ENCODE measurements around the gene PRICKLE2. TPM values are rescaled to one million over a fixed set of nuclear protein-coding genes. Genes with fewer than 3 reads are reported as not detected.

PRICKLE2 gene
- total and polyA plus RNA-seq, 2 donors (not counting 3 experiments of a cell fraction or from before 2014, with no cell fraction given): 3.0 to 7.1 TPM

DNA sequence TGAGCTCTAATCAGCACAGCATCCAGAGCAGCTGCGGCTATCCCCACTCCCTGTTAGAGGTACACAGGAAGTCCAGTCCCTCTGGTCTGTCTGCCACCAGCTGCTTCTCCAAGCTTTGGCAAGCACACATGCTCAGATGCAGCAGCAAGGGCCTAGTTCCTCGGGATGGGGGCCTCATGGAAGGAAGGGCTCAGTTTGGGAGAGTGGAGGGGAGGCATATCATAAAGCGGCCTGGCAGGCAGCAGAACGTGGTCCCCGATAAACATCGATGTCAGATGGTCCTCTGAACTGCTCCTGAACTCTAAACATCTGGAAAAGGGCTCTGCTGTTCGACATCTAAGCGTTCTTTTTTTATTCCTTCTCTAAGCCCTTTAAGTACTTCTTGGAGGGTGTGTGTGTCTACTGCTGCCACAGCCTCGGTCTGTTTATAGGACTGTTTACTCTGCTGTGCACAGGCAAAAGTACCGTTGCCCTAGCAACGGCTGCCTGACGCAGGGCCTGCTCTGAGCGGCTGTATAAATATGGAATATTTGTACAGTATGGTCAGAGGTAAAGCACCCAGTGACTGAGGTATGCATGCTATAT is 74.6 kb downstream of the PRICKLE2 start:
- no peak overlapping the region for H3K4me2 ChIP-seq (ENCODE audit: insufficient read depth, low read length)
- H4K20me1 ChIP-seq (replicated peaks; ENCODE audit: control insufficient read depth, extremely low read depth, insufficient read depth, low read length): no peaks in the 10 kb centered on the region
- no peaks in the 10 kb centered on the region for H3K27me3 ChIP-seq (ENCODE audit: control insufficient read depth in 2 of 2, insufficient read depth in 2 of 2, low read length in 2 of 2)
- ChIA-PET POLR2A (no interaction called here), CTCF (no interaction called here)
- peaks cover 0 to 15% of the 10 kb centered on the region in 2 experiments for H3K36me3 ChIP-seq (ENCODE audit: control insufficient read depth in 2 of 2, extremely low read depth in 1 of 2, insufficient read depth in 2 of 2, low read length in 2 of 2)
- intact Hi-C loops (cut with micrococcal nuclease) (loop anchor here (1.0 kb wide), 1 partner anchor 37 kb away; no protein-coding TSS in a partner anchor), dilution Hi-C loops (cut with MboI; ENCODE audit: extremely low pct_ligation_motif_present, low sequenced_read_pairs) (no loop called here)
- TF ChIP-seq, protein P1, sequence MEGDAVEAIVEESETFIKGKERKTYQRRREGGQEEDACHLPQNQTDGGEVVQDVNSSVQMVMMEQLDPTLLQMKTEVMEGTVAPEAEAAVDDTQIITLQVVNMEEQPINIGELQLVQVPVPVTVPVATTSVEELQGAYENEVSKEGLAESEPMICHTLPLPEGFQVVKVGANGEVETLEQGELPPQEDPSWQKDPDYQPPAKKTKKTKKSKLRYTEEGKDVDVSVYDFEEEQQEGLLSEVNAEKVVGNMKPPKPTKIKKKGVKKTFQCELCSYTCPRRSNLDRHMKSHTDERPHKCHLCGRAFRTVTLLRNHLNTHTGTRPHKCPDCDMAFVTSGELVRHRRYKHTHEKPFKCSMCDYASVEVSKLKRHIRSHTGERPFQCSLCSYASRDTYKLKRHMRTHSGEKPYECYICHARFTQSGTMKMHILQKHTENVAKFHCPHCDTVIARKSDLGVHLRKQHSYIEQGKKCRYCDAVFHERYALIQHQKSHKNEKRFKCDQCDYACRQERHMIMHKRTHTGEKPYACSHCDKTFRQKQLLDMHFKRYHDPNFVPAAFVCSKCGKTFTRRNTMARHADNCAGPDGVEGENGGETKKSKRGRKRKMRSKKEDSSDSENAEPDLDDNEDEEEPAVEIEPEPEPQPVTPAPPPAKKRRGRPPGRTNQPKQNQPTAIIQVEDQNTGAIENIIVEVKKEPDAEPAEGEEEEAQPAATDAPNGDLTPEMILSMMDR (IDR thresholded peaks at IDR 0.05; ENCODE audit: extremely low read depth in 1 of 2, insufficient read depth in 1 of 2, low read depth in 1 of 2, low read length in 2 of 2): no peak
- TF ChIP-seq, protein P2, sequence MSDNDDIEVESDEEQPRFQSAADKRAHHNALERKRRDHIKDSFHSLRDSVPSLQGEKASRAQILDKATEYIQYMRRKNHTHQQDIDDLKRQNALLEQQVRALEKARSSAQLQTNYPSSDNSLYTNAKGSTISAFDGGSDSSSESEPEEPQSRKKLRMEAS (IDR thresholded peaks at IDR 0.05; ENCODE audit: insufficient read depth, insufficient read length): no peak
- TF ChIP-seq POLR2A (IDR thresholded peaks at IDR 0.05; ENCODE audit: low read depth, low read length) (no peak), JUN (IDR thresholded peaks at IDR 0.05; ENCODE audit: borderline replicate concordance, insufficient read depth, insufficient read length, low read depth) (no peak), GATA2 (IDR thresholded peaks at IDR 0.05; ENCODE audit: insufficient read depth, insufficient read length, low read depth, low read length) (no peak), MYC (IDR thresholded peaks at IDR 0.05; ENCODE audit: low read depth, low read length) (no peak), FOS (IDR thresholded peaks at IDR 0.05; ENCODE audit: borderline replicate concordance, insufficient read depth, low read length) (no peak)
- H3K79me2 ChIP-seq (ENCODE audit: control insufficient read depth, insufficient read depth, low read length): no peaks in the 10 kb centered on the region
- DNase-seq (ENCODE audit: low read depth, low spot score) (peak; percentile 80), FAIRE-seq (no peak)
- no TSS peak for BruUV-seq (replicated peaks)
- H3K27ac ChIP-seq (ENCODE audit: insufficient read depth, low read depth, low read length): no peak overlapping the region
- no peak overlapping the region for H3K4me3 ChIP-seq (replicated peaks in 1 of 3; ENCODE audit: insufficient read depth in 1 of 3, low read depth in 1 of 3, low read length in 3 of 3)
- no peak overlapping the region for H3K9ac ChIP-seq (replicated peaks; ENCODE audit: extremely low read depth, insufficient read depth, low read length)
- H2AFZ ChIP-seq (ENCODE audit: low read depth, low read length): no peak overlapping the region
- no peaks in the 10 kb centered on the region for H3K9me1 ChIP-seq (replicated peaks; ENCODE audit: control insufficient read depth, extremely low read depth, insufficient read depth, low read length)
- H3K4me1 ChIP-seq (ENCODE audit: control insufficient read depth, extremely low read depth, insufficient read depth, low read length): no peaks in the 10 kb centered on the region
- no peaks in the 10 kb centered on the region for H3K9me3 ChIP-seq (replicated peaks; ENCODE audit: control insufficient read depth, insufficient read depth, low read length)
